HEK293T (cell line): ENCODE results near the gene OR5B3.

Experiments
- BHLHE40 ChIP-seq: fragments of 450-650 bp; IDR thresholded peaks from 2 replicates; pipeline ENCODE4 v1.6.1; 2016; ENCODE audit warnings: mild to moderate bottlenecking, moderate library complexity, borderline replicate concordance
- CTBP1 ChIP-seq: fragments of 450-650 bp; IDR thresholded peaks from 2 replicates; pipeline ENCODE4 v1.6.1; 2016; ENCODE audit warnings: borderline replicate concordance
- FOXA1 ChIP-seq: fragments of 450-650 bp; IDR thresholded peaks from 2 replicates; pipeline ENCODE4 v1.6.1; 2016; ENCODE audit warnings: mild to moderate bottlenecking
- FOXK2 ChIP-seq: fragments of 450-650 bp; IDR thresholded peaks from 2 replicates; pipeline ENCODE4 v1.6.1; 2016; ENCODE audit warnings: mild to moderate bottlenecking
- FOXM1 ChIP-seq: fragments of 450-650 bp; IDR thresholded peaks from 2 replicates; pipeline ENCODE4 v1.6.1; 2017; ENCODE audit warnings: mild to moderate bottlenecking, borderline replicate concordance
- LEF1 ChIP-seq: fragments of 450-650 bp; IDR thresholded peaks from 2 replicates; pipeline ENCODE4 v1.6.1; 2017; ENCODE audit warnings: mild to moderate bottlenecking, borderline replicate concordance
- NFRKB ChIP-seq: fragments of 450-650 bp; IDR thresholded peaks from 2 replicates; pipeline ENCODE4 v1.6.1; 2016; ENCODE audit warnings: mild to moderate bottlenecking, moderate library complexity
- SP1 ChIP-seq: fragments of 450-650 bp; IDR thresholded peaks from 2 replicates; pipeline ENCODE4 v1.6.1; 2017
- SUZ12 ChIP-seq: fragments of 450-650 bp; IDR thresholded peaks from 2 replicates; pipeline ENCODE4 v1.6.1; 2016; ENCODE audit warnings: mild to moderate bottlenecking
- TARDBP ChIP-seq: fragments of 450-650 bp; IDR thresholded peaks from 2 replicates; pipeline ENCODE4 v1.6.1; 2016
- TF ChIP-seq, protein P1 (sequence below): fragments of 450-650 bp; IDR thresholded peaks from 2 replicates; pipeline ENCODE4 v1.6.1; 2016

GRCh38 chr11:58444300-58444699 lies 37.6 kb upstream of the OR5B3 start:
- TF ChIP-seq BHLHE40, result no peak
- TF ChIP-seq TARDBP, result no peak
- TF ChIP-seq, protein P1, sequence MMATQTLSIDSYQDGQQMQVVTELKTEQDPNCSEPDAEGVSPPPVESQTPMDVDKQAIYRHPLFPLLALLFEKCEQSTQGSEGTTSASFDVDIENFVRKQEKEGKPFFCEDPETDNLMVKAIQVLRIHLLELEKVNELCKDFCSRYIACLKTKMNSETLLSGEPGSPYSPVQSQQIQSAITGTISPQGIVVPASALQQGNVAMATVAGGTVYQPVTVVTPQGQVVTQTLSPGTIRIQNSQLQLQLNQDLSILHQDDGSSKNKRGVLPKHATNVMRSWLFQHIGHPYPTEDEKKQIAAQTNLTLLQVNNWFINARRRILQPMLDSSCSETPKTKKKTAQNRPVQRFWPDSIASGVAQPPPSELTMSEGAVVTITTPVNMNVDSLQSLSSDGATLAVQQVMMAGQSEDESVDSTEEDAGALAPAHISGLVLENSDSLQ, result no peak
- no peak for TF ChIP-seq SUZ12
- no peak for TF ChIP-seq SP1
- no peak for TF ChIP-seq NFRKB
- no peak for TF ChIP-seq CTBP1
- TF ChIP-seq LEF1, result no peak
- TF ChIP-seq FOXM1, result no peak
- TF ChIP-seq FOXK2, result no peak
- no peak for TF ChIP-seq FOXA1
